Neural cell (in vitro differentiated cells): ENCODE results near the gene PTPN13.

Experiments
- CTCF ChIP-seq: fragments of 450-650 bp; IDR thresholded peaks from 2 replicates; pipeline ENCODE4 v1.5.1; 2014; ENCODE audit warnings: antibody characterized with exemption, mild to moderate bottlenecking, moderate library complexity; ENCODE audit not compliant: poor library complexity, severe bottlenecking
- EZH2 ChIP-seq: fragments of 200-600, 300-800 bp; shearing (Covaris generic), sonication (generic); IDR thresholded peaks from 2 replicates; pipeline ENCODE4 v1.6.1; 2014; ENCODE audit warnings: antibody characterized with exemption, low read length, borderline replicate concordance, mild to moderate bottlenecking; ENCODE audit not compliant: insufficient read depth, poor library complexity, severe bottlenecking
- MXI1 ChIP-seq: fragments of 450-650 bp; conservative IDR thresholded peaks from 2 replicates; pipeline ENCODE4 v1.6.1; 2014; ENCODE audit warnings: antibody characterized with exemption, mild to moderate bottlenecking; ENCODE audit not compliant: poor library complexity, severe bottlenecking
- POLR2AphosphoS5 ChIP-seq: IDR thresholded peaks from 2 replicates; pipeline ENCODE4 v1.6.1; 2012
- RAD21 ChIP-seq: fragments of 450-650 bp; conservative IDR thresholded peaks from 2 replicates; pipeline ENCODE4 v1.6.1; 2014; ENCODE audit warnings: antibody characterized with exemption, mild to moderate bottlenecking, moderate library complexity
- REST ChIP-seq: IDR thresholded peaks from 2 replicates; pipeline ENCODE4 v1.6.1; 2012; ENCODE audit warnings: borderline replicate concordance
- SMC3 ChIP-seq: fragments of 450-650 bp; conservative IDR thresholded peaks from 2 replicates; pipeline ENCODE4 v1.6.1; 2014; ENCODE audit warnings: antibody characterized with exemption, mild to moderate bottlenecking, moderate library complexity; ENCODE audit not compliant: poor library complexity
- TAF1 ChIP-seq: IDR thresholded peaks from 2 replicates; pipeline ENCODE4 v1.6.1; 2012; ENCODE audit warnings: low read depth

GRCh38 chr4:86683167-86683566 lies 89.1 kb downstream of the PTPN13 start:
- no peak for TF ChIP-seq POLR2AphosphoS5
- TF ChIP-seq CTCF = no peak
- no peak for TF ChIP-seq EZH2
- TF ChIP-seq REST = no peak
- TF ChIP-seq TAF1 = no peak
- no peak for TF ChIP-seq MXI1
- no peak for TF ChIP-seq RAD21
- TF ChIP-seq SMC3 = no peak
